H1 (cell line): ENCODE results near the gene CREBBP. TPM values are rescaled to one million over a fixed set of nuclear protein-coding genes. Genes with fewer than 3 reads are reported as not detected.

Experiments used
- CTCF ChIA-PET: fragments of 300-600 bp; sonication (Branson Sonifier 250); formaldehyde crosslinking; loops from one replicate; lab custom pipeline; 2021; ENCODE audit not compliant: partially characterized antibody; lab: Charles Lee
- POLR2A ChIA-PET: fragments of 300-600 bp; sonication (Branson Sonifier 250); formaldehyde crosslinking; loops from one replicate; lab custom pipeline; 2021; ENCODE audit warnings: inconsistent platforms; ENCODE audit not compliant: partially characterized antibody; lab: Charles Lee
- DNase-seq, 2 experiments: peaks; one replicate each; pipeline versions ENCODE4 v3.0.0 to v3.0.0-alpha.2; 2010 to 2022; ENCODE audit warnings: low spot score in 2 of 2, low read depth in 1 of 2, mixed read lengths in 1 of 2
- FAIRE-seq: peaks from 2 replicates; lab custom pipeline; 2011; peaks lifted over from hg19 to GRCh38; lab: Jason Lieb, UNC
- H2AFZ ChIP-seq: 2 replicates; pipeline ENCODE4 v1.8.1; 2012; ENCODE audit warnings: low read length, inconsistent platforms
- H2AK5ac ChIP-seq: 2 replicates; pipeline ENCODE4 v1.6.1; 2013; ENCODE audit warnings: low read depth, low read length
- H2BK120ac ChIP-seq: replicated peaks from 2 replicates; pipeline ENCODE3; 2013; ENCODE audit warnings: low read depth, low read length, inconsistent platforms
- H2BK12ac ChIP-seq: 2 replicates; pipeline ENCODE4 v1.6.1; 2013; ENCODE audit warnings: low read depth, low read length
- H2BK15ac ChIP-seq: 2 replicates; pipeline ENCODE4 v1.6.1; 2013; ENCODE audit warnings: low read length
- H2BK20ac ChIP-seq: 2 replicates; pipeline ENCODE4 v1.6.1; 2013; ENCODE audit warnings: low read length
- H2BK5ac ChIP-seq: 2 replicates; pipeline ENCODE4 v1.6.1; 2013; ENCODE audit warnings: low read depth, low read length
- H3K14ac ChIP-seq: 2 replicates; pipeline ENCODE4 v1.6.1; 2013; ENCODE audit warnings: inconsistent platforms; ENCODE audit not compliant: insufficient read length
- H3K18ac ChIP-seq: 2 replicates; pipeline ENCODE4 v1.6.1; 2013; ENCODE audit warnings: low read length; ENCODE audit errors: extremely low read depth
- H3K23ac ChIP-seq: 2 replicates; pipeline ENCODE4 v1.6.1; 2013; ENCODE audit warnings: inconsistent platforms; ENCODE audit not compliant: insufficient read length
- H3K23me2 ChIP-seq: 2 replicates; pipeline ENCODE4 v1.6.1; 2013; ENCODE audit warnings: low read depth, low read length
- H3K27ac ChIP-seq: 2 replicates; pipeline ENCODE4 v1.6.1; 2011; ENCODE audit warnings: low read depth, low read length, inconsistent platforms
- H3K27me3 ChIP-seq, 4 experiments: replicated peaks in 1 of 4; 1 replicate in 1 of 4; 2 replicates in 3 of 4; pipeline versions ENCODE4 v1.6.1 to v1.8.1; 2011 to 2013; ENCODE audit warnings: low read length in 3 of 4, mild to moderate bottlenecking in 3 of 4, inconsistent platforms in 2 of 4, mixed read lengths in 2 of 4, moderate library complexity in 1 of 4; ENCODE audit not compliant: control insufficient read depth in 3 of 4, insufficient read depth in 3 of 4; ENCODE audit errors: extremely low read depth in 1 of 4
- H3K36me3 ChIP-seq, 4 experiments: 2 replicates each; pipeline versions ENCODE4 v1.6.1 to v1.8.1; 2011 to 2013; ENCODE audit warnings: mild to moderate bottlenecking in 4 of 4, low read length in 3 of 4, moderate library complexity in 2 of 4, control low read depth in 1 of 4, inconsistent platforms in 1 of 4; ENCODE audit not compliant: insufficient read depth in 4 of 4, control insufficient read depth in 2 of 4
- H3K4ac ChIP-seq: replicated peaks from 2 replicates; pipeline ENCODE3; 2013; ENCODE audit warnings: low read length, low read depth, mixed read lengths, inconsistent platforms; ENCODE audit not compliant: insufficient read length
- H3K4me1 ChIP-seq, 4 experiments: replicated peaks in 1 of 4; 1 replicate in 1 of 4; 2 replicates in 3 of 4; pipeline versions ENCODE4 v1.6.1 to v1.8.1; 2011 to 2013; ENCODE audit warnings: low read length in 3 of 4, inconsistent platforms in 2 of 4, mixed read lengths in 1 of 4; ENCODE audit not compliant: insufficient read depth in 4 of 4, control insufficient read depth in 3 of 4
- H3K4me2 ChIP-seq, 2 experiments: 2 replicates each; pipeline versions ENCODE4 v1.6.1 to v1.8.1; 2011 to 2013; ENCODE audit warnings: low read depth in 2 of 2, low read length in 2 of 2, control low read depth in 1 of 2, inconsistent platforms in 1 of 2, mild to moderate bottlenecking in 1 of 2; ENCODE audit not compliant: insufficient read depth in 1 of 2
- H3K4me3 ChIP-seq, 4 experiments: fragments of 200-600, 300-600 bp in 1 of 4; sonication (generic), shearing (Covaris generic), sonication (Bioruptor Twin) in 1 of 4; 2 replicates each; pipeline versions ENCODE4 v1.5.1 to v1.8.1; 2011 to 2016; ENCODE audit warnings: low read length in 4 of 4, low read depth in 3 of 4, control low read depth in 2 of 4, inconsistent platforms in 2 of 4, mild to moderate bottlenecking in 2 of 4, mixed read lengths in 1 of 4, moderate library complexity in 1 of 4; ENCODE audit not compliant: insufficient read depth in 2 of 4; ENCODE audit errors: extremely low read depth in 1 of 4
- H3K56ac ChIP-seq: replicated peaks from 2 replicates; pipeline ENCODE3; 2013; ENCODE audit warnings: low read depth, mild to moderate bottlenecking, mixed read lengths, low read length, inconsistent platforms; ENCODE audit not compliant: insufficient read length
- H3K79me1 ChIP-seq: 2 replicates; pipeline ENCODE4 v1.6.1; 2013; ENCODE audit warnings: low read depth, low read length, control low read depth
- H3K79me2 ChIP-seq, 2 experiments: 2 replicates each; pipeline versions ENCODE4 v1.6.1 to v1.8.1; 2012 to 2013; ENCODE audit warnings: low read length in 2 of 2, mild to moderate bottlenecking in 2 of 2, inconsistent platforms in 1 of 2; ENCODE audit not compliant: insufficient read depth in 2 of 2, control insufficient read depth in 1 of 2
- H3K9ac ChIP-seq, 4 experiments: replicated peaks in 1 of 4; 1 replicate in 1 of 4; 2 replicates in 3 of 4; pipeline versions ENCODE4 v1.6.1 to v1.8.1; 2011 to 2013; ENCODE audit warnings: low read depth in 3 of 4, low read length in 3 of 4, control low read depth in 2 of 4, mild to moderate bottlenecking in 2 of 4, moderate library complexity in 2 of 4, inconsistent platforms in 1 of 4; ENCODE audit errors: extremely low read depth in 1 of 4
- H3K9me3 ChIP-seq, 2 experiments: 2 replicates each; pipeline versions ENCODE4 v1.6.1 to v1.8.1; 2012 to 2013; ENCODE audit warnings: mild to moderate bottlenecking in 2 of 2, moderate library complexity in 2 of 2, control low read depth in 1 of 2, inconsistent platforms in 1 of 2, low read depth in 1 of 2, low read length in 1 of 2, mixed read lengths in 1 of 2; ENCODE audit not compliant: insufficient read depth in 2 of 2
- H4K20me1 ChIP-seq, 2 experiments: replicated peaks in 1 of 2; 2 replicates each; pipeline versions ENCODE3 to v1.8.1; 2011 to 2013; ENCODE audit warnings: inconsistent platforms in 2 of 2, low read length in 2 of 2, mild to moderate bottlenecking in 1 of 2; ENCODE audit not compliant: insufficient read depth in 2 of 2, control insufficient read depth in 1 of 2
- H4K5ac ChIP-seq: 2 replicates; pipeline ENCODE4 v1.6.1; 2013; ENCODE audit warnings: low read length, low read depth, mixed read lengths, inconsistent platforms; ENCODE audit not compliant: insufficient read length
- H4K8ac ChIP-seq: 2 replicates; pipeline ENCODE4 v1.8.0; 2013; ENCODE audit warnings: mild to moderate bottlenecking, moderate library complexity, low read length, inconsistent platforms; ENCODE audit not compliant: insufficient read depth; ENCODE audit errors: extremely low read depth
- H4K91ac ChIP-seq: replicated peaks from 2 replicates; pipeline ENCODE3; 2013; ENCODE audit warnings: low read length, mixed read lengths, inconsistent platforms; ENCODE audit not compliant: insufficient read length
- CEBPB ChIP-seq: IDR thresholded peaks from 2 replicates; pipeline ENCODE4 v1.6.1; 2012; ENCODE audit warnings: low read depth, low read length
- SRF ChIP-seq: IDR thresholded peaks from 2 replicates; pipeline ENCODE4 v1.6.1; 2011; ENCODE audit warnings: mild to moderate bottlenecking, low read depth, low read length, moderate library complexity
- WGBS, 2 experiments: shearing (Covaris generic) in 1 of 2; methylation state at CpG; one replicate each; pipeline versions ENCODE4 v1.1.6 to v1.1.7; 2013 to 2015; ENCODE audit warnings: low lambda C conversion rate in 2 of 2, mixed read lengths in 2 of 2, inconsistent platforms in 1 of 2, low coverage in 1 of 2, missing lambda C conversion rate in 1 of 2; ENCODE audit not compliant: insufficient replicate concordance in 2 of 2, insufficient coverage in 1 of 2, insufficient read length in 1 of 2; ENCODE audit errors: extremely low coverage in 1 of 2, missing lambda C conversion rate in 1 of 2; 5-methylcytosine and 5-hydroxymethylcytosine counted together
- polyA plus RNA-seq, 7 experiments: library from polyadenylated mRNA; depleted of rRNA in 3 of 7; stranded (reverse) in 5 of 7; unstranded in 2 of 7; fragments of >200 nt in 5 of 7; fragments of 200-250 nt in 2 of 7; gene quantifications; 1 replicate in 5 of 7; 2 replicates in 1 of 7; 4 replicates in 1 of 7; pipeline versions ENCODE4 v1.2.1 to v1.2.3, GENCODE V29; 2011 to 2013; ENCODE audit warnings: missing spikeins in 2 of 7, mixed read lengths in 2 of 7
- total RNA-seq: library from RNA; stranded (reverse); fragmentation: NEBNext Ultra II Directional; extraction: Animal tissue kit (Norgen Biotek cat#: 25700); gene quantifications from 2 replicates; pipeline ENCODE4 v1.2.1, GENCODE V29; 2021

The CREBBP gene
- total and polyA plus RNA-seq, 2 of the 8 experiments (the other 6 are each of a cell fraction or from before 2014, with no cell fraction given) = 10.0 to 60.1 TPM

DNA sequence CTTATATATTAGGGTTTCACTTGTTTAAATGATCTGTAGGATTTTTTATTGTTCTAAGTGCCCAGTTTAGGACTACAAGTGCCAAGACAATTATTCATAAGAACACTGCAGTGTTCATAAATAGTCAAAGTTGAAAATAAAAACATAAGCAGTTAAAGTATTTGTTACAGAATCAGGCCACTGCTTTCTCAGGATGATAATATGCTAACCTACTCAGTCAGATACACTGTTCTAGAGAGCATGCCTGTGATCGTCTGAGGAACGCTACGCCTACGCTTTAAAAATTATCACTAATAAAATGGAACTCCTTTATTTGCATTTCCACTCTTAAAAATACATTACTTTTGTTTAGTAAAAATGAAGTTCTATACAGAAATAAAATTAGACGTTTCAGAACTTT lies 125.7 kb downstream of the CREBBP start:
- Histone ChIP-seq H2BK120ac (no peak overlapping the region), H3K79me1 (no peaks in the 10 kb centered on the region), H3K27me3 (no peaks in the 10 kb centered on the region), H3K14ac (no peak overlapping the region), H3K18ac (no peak overlapping the region), H3K4me3 (no peak overlapping the region), H4K20me1 (peaks cover 2 to 3% of the 10 kb centered on the region in 2 experiments), H2BK5ac (no peak overlapping the region), H3K23ac (no peak overlapping the region), H2BK20ac (no peak overlapping the region), H3K4me1 (no peaks in the 10 kb centered on the region), H4K91ac (no peak overlapping the region), H3K27ac (no peak overlapping the region), H4K8ac (no peak overlapping the region), H3K23me2 (no peaks in the 10 kb centered on the region), H2AK5ac (no peak overlapping the region), H3K9ac (no peak overlapping the region), H3K79me2 (no peaks in the 10 kb centered on the region), H3K36me3 (peaks cover 8 to 31% (median 18%) of the 10 kb centered on the region in 4 experiments), H2BK15ac (no peak overlapping the region), H2AFZ (no peak overlapping the region), H3K4me2 (no peak overlapping the region), H3K9me3 (no peaks in the 10 kb centered on the region), H3K56ac (no peak overlapping the region), H4K5ac (no peak overlapping the region), H3K4ac (no peak overlapping the region), H2BK12ac (no peak overlapping the region)
- FAIRE-seq (no peak), DNase-seq (no peak)
- ChIA-PET CTCF (no interaction called here), POLR2A (no interaction called here)
- 90% methylated on average over 5 of the region's 5 CpGs; no CpG with 5 or more reads in 1 of the 2 experiments for WGBS, 2 experiments
- TF ChIP-seq CEBPB (no peak), SRF (no peak)
